HG03280 (cell line): ENCODE data around the gene PRR7.

Source experiments
- ATAC-seq: cut with Tn5 transposase; IDR thresholded peaks from one replicate; pipeline ENCODE4 v1.9.1; 2021; ENCODE audit warnings: mild to moderate bottlenecking, moderate library complexity; ENCODE audit not compliant: unreplicated experiment

Gene PRR7

DNA sequence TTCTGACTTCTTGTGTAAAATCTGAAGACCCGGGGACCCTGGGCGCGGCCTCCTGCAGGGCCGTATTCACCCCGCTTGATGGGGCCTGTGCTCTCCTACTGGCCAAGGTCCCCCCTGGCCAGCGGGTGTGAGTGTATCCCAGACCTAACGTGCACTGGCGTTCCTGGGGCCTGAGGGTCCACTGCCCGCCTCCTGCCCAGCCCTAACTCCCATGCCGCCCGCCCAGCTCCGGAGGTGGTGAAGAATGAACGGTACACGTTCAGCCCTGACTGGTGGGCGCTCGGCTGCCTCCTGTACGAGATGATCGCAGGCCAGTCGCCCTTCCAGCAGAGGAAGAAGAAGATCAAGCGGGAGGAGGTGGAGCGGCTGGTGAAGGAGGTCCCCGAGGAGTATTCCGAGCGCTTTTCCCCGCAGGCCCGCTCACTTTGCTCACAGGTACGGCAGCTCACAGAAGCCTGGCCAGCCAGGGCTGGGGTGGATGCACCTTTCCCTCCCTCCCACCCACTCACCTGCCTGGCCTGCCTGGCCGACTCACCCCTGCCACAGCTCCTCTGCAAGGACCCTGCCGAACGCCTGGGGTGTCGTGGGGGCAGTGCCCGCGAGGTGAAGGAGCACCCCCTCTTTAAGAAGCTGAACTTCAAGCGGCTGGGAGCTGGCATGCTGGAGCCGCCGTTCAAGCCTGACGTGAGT is 10.6 kb upstream of the PRR7 start:
- no peak for ATAC-seq

DNA sequence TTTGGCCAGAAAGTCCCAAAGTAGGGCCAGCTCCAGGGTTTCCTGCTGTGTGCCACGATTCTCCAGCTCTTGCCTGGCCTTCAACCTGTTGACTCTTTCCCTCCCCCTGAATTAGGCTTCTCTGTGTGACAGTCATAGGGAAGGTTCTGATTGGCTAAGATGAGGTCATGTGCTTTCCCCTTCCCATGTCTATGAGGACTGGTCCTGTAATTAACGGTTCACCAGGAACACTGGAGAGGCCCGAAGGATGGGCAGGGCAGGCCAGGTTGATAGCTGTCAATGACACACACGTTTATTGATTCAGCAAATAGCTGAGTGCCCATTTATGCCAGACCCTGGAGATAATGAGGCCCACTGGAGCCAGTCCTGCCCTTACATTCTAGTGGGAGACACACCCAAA is 9.0 kb upstream of the PRR7 start:
- ATAC-seq, result no peak

DNA sequence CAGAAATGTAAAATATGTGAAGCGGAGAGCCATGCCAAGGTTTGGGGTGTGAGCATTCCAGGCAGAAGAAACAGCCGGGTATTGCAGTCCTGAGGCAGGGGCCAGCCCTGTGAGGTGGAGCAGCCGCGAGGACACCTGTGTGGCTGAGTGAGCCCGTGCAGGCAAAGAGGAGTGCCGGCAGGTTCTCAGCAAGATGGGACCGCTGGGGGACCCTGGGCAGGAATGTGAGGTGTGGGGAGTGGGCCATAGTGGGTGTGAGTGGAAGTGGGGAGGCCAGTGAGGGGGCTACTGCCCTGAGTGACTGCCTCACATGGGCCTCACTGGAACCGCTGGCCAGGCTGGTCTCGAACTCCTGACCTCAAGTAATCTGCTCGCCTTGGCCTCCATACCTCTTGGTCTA is 8.1 kb upstream of the PRR7 start:
- no peak for ATAC-seq

DNA sequence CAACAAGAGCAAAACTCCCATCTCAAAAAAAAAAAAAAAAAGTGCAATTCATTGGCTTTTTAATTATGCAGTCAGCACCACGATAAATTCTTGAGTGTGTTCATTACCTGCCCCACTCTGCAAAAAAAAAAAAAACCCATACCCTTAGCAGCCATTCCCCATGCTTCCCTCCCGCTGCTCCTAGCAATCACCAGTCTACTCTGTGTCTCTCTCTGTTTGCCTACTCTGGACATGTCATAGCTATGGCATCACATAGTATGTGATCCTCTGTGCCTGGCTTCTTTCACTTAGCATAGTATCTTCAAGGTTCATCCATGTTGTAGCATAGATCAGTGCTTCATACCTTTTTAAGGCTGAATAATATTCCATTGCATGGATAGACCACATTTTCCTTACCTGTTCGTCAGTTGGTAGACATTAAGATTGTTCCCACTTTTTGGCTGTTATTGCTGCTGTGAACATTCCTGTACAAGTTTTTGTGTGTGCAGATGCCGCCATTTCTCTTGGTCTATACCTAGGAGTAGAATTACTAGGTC is 7.0 kb upstream of the PRR7 start:
- no peak for ATAC-seq

DNA sequence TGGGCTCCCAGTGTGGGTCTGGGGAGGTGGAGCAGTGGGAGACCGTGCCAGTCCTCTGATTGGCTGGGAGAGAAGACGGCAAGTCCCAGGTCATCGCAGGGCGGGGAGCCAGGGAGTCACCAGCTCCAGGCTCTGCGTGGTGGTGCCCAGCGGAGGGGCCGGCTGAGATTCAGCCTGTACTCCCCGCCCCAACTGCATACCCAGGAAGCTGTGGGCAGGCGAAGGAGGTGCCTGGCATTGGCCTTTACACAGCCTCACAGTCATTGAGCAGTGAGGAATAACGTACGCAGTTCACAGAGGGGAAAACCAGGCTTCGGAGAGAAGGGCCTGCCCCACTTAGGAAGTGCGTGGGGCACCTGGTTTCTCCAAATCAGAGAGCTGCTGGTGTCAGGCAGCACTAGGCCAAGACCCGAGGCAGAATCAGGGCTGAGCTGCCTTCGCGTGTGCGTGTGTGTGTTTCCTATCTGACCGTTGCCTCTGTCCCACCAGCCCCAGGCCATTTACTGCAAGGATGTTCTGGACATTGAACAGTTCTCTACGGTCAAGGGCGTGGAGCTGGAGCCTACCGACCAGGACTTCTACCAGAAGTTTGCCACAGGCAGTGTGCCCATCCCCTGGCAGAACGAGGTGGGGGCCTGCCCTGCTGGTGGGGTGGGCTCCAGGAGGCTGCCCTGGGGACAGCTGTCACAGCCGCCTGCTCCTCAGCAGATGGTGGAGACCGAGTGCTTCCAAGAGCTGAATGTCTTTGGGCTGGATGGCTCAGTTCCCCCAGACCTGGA is 6.2 kb upstream of the PRR7 start:
- no peak for ATAC-seq

DNA sequence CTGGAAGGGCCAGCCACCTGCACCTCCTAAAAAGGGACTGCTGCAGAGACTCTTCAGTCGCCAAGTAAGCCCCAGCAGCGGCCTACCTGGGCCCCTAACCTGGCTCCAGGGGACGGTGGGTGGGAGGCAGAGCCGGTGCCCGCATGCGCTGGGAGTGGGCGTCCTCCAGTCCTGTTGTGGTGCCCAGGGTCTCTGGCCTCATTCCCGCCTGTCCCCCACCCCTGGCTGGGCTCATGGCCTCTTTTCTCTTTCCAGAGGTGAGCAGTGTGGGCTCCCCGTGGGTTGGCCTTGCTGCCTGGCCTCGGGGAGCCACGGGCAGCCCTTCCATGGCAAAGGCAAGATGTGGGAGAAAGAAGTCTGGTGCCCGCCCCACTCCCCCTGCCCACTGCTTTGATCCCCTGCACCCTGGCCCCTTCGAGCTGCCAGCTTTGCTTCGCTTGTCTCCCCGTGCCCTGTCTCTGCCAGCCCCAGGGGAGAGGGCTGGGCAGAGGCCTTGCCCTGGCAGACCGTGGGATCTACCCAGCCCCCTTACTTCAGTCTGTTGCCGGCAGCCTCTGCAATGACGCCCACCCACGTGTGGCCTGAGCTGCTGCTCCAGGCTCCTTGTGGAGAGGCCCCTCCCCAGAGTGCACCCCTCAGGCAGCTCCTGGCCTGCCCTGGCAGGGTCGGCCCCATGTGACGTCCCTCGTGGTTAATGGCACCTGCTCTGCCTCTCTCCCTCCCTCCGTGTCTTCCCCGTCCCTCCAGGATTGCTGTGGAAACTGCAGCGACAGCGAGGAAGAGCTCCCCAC is 5.4 kb upstream of the PRR7 start:
- no peak for ATAC-seq

DNA sequence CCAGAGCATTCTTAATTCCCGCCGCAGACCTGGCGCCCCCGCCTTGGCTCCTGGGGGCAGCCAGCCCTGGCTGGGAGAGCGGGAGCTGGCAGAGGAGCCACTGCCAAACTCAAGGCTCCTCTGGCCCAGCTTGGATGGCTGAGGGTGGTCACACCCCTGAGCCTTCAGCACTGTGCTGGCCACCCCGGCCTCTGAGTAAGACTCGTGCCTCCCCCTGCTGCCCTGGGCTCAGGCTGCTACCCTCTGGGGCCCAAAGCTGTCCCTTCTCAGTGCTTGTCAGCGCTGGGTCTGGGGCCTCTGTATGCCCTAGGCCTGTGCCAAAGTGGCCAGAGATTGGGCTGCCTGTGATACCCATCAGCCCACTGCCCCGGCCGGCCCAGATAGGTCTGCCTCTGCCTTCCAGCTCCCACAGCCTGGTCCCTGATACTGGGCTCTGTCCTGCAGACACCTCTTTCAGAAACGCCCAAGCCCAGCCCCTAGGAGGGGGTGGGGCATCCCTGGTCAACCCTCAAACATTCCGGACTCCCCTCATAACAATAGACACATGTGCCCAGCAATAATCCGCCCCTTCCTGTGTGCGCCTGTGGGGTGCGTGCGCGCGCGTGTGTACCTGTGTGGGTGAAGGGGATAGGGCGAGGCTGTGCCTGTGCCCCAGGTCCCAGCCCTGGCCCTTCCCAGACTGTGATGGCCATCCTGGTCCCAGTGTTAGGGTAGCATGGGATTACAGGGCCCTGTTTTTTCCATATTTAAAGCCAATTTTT is 4.4 kb upstream of the PRR7 start:
- ATAC-seq, result no peak

DNA sequence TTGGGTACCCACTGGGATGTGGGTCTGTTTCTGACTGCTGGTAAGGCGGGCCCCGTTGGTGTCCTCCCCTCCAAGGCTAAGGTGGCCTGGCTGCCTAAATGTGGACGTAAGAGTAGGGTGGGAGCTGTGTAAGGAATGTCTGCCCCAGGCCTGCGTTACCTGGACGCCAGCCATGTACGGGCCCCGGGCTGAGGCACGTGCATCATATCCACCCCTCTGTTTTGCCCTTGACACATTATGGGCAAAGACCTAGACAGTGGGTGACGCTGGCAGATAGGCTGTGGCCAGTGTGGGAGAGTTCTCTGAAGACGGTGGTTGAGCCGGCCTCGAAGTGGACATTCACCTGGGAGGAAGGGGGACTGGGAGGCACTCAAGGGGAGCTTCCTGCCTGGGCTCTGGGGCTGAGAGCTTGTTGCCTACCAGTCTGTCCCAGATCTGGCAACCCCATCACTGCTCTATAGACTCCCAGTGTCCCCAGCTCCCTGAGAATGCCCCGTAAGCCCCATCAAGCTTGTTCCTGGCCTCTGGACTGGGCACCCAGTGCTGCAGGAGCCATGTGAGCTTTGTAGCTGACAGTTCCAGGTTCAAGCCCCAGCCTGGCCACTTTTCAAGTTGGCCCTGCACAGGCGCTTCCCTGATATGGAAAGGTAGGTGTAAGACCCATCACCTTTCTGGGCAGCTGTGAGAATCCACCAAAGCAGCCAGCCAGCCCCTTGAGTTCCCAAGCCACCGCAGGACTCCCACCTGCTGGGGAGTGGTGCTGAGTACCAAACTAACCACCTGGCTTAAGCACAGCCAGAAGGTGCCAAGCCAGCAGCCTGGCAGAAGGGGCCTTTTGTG is 3.2 kb upstream of the PRR7 start:
- no peak for ATAC-seq

DNA sequence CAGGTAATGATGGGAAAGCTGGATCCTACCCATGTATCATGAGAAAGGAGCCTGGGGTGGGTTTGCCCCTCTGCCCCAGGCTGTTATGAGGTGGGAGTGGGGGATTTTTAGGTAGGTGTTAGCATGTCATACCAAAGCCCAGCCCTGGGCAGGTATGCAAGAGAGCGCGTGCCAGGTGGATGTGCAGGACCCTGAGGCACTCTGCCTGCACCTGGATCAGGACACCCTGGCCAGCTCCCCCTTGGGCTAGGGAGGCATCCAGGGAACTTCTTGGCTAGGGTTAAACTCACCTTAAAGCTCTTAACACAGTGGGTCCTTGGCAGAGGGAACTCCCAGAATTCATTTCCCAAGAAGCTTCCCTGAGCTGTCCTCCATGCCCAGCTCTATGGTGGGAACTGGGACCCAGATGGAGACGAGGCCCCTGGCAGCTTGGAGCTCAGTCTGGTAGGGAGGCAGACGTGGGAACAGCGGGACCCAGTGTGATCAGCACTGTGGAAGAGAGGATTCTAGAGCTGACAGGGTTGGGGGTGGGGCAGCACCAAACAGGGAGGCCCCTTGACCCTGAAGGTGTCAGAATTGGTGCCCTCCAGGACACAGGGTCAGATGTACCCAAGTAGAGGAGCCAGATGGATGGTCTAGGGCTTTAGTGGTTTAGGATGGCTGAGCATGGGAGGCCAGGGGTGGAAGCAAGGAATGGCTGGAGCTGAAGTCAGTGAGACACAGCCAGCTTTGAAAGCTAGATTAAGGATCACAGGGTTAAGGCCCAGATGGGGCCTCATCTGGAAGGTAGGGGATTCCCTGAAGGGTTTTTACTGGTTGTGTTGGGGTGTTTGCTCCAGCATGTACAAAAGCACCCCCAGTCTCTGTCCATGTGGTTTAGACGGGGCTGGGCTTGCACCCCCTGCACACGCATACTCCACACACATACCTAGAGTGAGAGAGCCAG is 2.2 kb upstream of the PRR7 start:
- no peak for ATAC-seq

DNA sequence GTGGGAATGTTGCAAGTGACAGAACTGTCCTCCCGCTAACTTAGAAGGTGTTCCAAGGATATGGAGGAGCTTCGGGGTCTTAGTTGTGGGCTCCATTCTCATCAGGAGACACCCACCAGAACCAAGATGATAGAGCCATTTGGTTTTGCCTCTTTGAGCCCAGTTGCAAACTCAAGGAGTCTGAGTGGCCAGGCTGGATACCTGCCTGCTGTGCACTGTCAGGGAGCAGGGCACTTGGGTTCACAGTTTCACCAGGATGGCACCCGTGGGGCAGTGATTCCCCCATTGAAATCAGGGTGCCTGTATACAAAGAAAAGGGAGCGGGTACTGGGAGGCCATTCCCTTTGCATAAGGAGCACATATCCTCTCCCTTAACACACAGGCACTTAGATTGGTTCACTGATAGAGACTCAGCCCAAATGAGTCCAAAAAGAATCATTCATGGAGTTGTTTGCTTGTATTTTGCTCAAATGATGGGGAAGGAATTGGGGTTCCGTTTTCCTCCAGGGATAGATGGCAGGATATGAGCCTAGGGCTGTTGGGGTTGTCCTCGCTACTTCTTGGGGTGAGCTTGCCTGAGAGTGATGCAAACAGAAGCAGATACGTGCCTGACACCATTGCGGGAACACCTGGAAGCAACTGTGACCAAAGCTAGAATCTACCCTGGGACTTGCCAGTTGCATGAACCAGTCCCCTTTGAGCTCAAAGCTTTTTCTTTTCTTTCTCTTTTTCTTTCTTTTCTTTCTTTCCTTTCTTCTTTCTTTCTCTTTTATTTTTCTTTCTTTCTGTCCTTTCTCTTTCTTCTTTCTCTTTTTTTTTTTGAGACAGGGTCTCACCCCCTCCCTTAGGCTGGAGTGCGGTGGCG is 1.3 kb upstream of the PRR7 start:
- ATAC-seq, result no peak

DNA sequence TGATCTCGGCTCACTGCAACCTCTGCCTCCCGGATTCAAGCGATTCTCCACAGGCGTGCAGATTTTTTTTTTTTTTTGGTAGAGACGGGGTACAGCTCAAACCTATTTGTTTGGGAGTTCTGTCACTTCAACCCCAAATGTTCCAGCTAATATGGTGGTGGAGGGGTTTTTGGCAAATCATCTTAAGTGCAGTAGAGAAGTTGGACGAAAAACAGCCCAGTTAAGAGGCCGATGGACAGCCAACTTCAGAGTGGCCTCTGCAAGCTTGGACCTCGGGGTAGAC is 756 bp upstream of the PRR7 start:
- ATAC-seq, result no peak

DNA sequence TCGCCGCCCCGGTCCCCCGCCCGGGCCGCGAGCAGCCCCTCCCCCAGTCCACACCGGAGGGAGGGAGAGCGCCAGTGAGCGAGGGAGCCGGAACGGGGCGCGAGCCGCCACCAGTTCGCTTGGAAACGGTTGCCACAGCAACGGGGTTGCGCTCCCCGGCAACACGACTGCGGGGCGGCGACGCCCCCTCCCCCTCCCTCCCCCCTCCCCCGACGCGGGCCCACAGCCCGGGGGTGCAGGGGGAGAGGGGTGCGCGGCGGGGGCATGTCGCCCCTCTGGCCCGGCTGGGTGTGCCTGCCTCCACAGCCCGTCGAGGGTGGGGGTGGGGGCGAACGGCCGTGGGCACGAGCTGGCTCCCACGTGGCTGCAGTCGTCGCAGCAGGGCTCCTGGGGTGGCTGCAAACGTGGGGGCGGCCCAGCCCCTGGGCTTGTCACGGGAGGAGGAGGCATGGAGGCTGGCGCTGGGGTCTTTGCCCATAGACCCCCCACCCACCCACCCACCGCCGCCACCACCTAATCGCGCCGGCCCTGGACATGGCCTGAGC is 524 bp downstream of the PRR7 start:
- ATAC-seq, result peak; percentile 42

DNA sequence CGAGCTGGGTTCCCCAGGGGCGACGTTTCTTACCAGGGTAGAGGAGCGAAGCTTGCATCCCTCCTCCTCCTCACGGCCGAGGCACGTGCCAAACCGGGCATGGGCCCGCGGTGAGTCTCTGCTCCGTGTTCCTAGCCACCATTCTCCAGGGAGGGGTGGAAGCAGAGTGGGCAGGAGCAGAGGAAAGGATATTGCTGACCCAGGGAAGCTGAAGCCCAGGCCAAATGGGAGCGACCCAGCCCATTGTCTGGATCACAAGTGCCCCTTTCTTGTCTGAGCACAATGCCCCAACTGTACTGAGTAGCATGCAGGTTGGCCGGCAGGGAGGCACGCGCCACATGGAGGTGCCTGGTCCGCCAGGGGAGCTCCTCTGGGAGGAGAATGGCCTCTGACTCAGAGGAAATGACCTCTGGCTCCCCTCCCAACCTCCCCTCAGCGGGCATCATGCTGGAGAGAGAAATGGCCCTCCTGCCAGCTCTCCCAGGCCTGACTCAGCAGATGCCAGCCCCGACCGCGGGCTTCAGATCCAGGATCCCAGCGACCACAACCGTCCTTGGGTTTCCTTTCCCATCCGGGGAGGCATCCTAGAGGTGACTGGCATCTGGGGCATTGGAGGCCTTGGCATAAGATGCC is 1.1 kb downstream of the PRR7 start:
- ATAC-seq, result no peak

DNA sequence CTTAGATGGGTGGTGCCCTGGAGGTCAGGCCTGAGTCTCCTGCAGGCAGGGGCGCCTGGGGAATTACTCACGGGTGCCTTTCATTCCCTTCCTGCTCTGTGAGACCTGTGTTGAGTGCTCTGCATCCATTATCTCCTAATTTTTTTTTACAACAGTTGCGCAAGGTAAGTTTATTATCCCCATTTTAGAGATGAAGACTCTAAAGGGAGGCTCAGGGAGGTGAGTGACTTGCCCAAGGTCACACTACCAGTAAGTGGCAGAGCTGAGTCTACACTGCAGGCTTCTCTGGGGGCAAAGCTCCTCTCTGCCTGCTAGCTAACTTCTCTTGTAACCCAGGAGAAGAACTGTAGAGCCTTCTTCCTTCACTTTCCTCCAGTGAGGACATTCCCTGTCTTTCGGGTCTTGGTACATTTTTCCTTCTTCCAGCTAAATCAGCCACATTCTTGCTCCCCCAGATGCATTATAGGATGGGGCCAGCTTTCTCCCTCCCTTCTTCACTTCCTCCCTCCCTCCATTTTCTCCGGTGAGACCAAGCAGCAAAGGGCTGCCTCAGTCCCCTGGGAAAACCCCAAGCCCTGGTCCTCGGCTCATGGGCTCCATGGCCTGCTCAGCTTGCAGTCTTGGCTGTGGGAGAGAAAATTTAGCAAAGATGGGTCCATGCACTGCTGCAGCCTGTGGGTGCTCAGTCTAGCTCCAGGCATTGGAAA is 1.8 kb downstream of the PRR7 start:
- no peak for ATAC-seq

DNA sequence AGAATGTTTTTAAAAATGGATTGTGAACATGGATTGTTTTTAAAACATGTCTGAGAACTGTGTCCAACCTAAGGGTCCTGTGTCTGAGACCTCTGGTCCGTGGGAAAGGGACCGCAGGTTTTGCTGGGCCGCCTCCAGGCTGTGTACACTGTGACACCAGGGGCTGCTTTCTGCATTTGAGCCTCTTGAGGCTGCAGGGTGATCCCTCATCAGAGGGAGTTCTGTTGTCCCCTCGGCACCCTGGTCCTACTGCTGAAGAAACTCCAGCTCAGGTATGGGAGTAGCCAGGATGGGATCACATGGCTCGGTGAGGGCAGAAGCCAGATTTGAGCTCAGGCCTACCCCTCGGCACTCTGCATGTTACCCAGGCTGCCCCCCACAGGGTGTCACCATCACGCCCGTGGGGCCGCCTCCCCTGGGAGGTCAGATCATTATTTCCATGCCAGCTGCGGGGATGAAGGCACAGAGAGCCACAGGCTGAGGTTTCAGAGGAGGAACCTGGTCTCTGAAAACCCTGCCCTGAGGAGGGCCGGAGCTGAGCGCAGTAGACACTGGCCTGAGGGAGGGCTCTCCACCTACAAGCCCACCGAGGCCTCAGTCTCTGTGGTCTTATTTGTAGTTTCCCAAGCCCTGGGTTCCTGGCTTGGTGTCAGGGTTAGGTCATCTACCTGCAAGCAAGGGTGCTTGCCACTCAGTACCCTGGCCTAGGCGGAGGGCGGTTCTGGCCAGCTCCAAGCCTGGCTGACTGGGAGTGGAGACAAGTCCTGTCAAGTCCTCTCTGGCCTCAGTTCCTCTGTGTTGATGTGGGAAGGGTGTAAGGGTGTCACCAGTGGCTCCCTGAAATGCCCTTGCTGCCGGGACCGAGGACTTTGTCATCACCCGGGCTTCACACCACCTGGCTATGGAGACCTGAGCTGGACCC is 2.8 kb downstream of the PRR7 start:
- ATAC-seq, result no peak
